T47D (cell line): Measurements from ENCODE around the gene GPRC5A.

Experiments used
- DNase-seq, 2 experiments: peaks; one replicate each; pipeline versions ENCODE4 v3.0.0 to v3.0.0-alpha.2; 2011 to 2012; ENCODE audit warnings: low read depth in 1 of 2, low spot score in 1 of 2
- JUND ChIP-seq: IDR thresholded peaks from 2 replicates; pipeline ENCODE4 v1.6.1; 2012; ENCODE audit warnings: low read depth
- in situ Hi-C: cut with HindIII; loops from 2 replicates; pipeline ENCODE4 v1.10.0; 2016; ENCODE audit warnings: low sequenced_read_pairs, low pct_unique_long_range_greater_than_20kb

The GPRC5A gene

DNA sequence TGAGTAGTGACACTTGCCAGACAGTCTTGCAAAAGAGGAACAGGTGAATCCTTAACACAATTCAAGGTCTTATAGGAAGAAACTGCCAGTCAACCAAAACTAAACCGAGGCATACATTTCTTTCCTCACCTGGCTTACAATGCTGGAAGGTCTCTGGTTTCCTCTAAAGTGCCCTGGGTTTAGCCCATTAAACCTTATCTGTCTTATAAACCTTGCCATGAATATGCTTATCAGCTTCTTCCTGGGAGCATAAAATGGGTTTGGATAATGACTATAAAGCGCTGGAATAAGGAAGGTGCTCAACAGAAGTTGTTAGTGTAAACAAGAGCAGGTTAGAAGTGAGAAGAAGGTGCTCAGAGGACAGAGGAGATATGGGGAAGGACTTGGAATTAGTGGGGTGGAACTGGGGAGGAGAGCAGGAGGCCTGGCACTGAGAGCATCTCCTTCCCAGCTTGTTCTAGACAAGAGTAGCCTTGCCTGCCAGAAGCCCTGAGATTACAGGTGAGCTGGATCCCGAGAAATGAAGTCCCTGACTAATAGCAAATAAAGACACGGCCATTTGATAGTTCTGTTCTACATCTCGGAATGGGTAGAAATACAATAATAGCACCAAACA, 14.1 kb upstream of the GPRC5A start:
- in situ Hi-C loops, result no loop called here
- no peak for DNase-seq
- no peak for TF ChIP-seq JUND

DNA sequence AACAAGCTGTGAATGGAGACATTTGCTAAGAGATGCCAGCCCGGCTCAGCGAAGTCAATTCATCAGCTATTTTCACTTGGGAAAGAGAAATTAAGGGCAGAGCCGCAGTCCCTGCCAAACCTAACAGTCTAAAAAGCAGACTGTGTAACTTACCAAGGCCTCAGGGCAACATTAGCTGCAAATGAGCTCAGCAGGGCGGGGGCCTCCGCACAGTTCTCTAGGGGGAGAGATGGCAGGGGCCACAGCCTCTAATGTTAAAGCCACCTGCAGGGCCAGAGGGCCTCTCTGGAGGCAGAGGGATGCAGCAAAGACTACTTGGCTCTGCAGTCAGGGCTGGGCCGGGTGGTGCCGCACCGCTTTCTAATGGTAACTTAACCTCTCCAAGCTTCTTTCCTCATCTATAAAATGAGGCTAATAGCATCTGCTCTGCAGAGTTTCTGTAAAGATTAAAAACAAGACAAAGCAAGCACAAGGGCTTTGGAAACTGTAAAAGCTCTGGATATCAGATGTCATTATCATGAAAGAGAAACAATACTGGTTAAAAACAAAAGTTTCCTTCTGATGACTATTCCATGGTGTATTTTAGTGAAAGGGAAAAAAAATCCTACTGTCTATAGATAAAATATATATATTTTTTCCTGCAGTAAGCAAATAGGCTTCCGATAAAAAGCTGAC, 13.4 kb upstream of the GPRC5A start:
- DNase-seq, result peak in 1 of 2 experiments; percentile 26
- no peak for TF ChIP-seq JUND
- in situ Hi-C loops, result no loop called here

DNA sequence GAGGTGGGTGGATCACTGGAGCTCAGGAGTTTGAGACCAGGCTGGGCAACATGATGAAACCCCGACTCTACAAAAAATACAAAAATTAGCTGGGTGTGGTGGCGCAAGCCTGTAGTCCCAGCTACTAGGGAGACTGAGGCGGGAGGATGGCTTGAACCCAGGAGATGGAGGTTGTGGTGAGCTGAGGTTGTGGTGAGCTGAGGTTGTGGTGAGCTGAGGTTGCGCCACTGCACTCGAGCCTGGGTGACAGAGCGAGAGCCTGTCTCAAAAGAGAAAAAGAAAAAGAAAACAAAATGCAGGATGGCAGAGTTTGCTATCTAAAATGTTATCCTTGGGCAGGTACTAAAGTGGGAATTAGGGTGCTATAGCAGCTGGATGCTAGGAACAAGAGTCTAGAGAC, 10.8 kb upstream of the GPRC5A start:
- in situ Hi-C loops, result no loop called here
- no peak for DNase-seq
- TF ChIP-seq JUND, result no peak

DNA sequence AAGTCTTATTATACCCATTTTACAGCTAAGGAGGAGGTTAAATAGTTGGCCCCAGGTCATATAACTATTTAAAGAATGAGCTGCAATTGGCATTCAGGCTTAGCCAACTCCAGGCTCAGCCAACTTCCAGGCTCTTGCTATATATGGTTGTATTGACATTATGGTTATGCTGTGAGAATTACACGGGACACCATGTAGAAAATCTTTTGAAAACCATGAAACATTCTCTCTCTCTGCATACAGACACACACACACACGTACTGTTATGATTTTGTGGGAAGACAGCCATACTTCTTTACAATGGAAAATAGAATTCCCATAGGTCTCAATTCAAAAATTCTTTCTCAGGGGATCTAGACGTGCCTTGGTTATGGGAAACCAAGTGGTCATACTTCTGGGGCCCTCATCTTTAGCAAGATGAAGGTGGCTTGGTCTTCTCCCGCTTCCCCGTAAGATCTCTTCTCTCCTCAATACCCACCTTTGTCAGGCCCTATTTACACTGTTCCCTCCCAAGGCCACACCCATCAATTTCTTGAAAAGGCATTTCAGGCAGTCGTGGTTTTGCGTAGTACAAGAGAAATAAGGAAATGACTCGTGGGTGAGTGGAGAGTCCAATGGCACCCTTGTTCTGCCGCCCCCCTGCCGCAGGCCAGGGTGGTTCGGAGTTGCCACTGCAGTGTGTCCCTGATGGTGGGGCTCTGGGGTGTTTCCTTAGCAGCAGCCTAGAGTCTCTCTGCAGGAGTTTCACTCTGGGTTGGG, 10.0 kb upstream of the GPRC5A start:
- TF ChIP-seq JUND, result no peak
- in situ Hi-C loops, result no loop called here
- no peak for DNase-seq

DNA sequence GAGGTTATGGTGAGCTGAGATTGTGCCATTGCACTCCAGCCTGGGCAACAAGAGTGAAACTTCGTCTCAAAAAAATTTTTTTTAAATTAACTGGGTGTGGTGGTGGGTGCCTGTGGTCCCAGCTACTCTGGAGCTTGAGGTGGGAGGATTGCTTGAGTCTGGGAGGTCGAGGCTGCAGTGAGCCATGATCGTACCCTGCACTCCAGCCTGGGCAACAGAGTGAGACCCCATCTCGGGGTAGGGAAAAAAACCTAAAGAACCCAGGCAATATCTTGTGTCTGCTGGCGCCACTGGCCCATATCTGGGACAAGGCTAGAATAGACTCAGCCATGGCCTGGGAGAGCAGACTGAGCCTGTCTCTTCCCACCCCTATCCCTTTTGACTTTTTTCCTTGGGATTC, 9.1 kb upstream of the GPRC5A start:
- in situ Hi-C loops, result no loop called here
- no peak for DNase-seq
- no peak for TF ChIP-seq JUND

DNA sequence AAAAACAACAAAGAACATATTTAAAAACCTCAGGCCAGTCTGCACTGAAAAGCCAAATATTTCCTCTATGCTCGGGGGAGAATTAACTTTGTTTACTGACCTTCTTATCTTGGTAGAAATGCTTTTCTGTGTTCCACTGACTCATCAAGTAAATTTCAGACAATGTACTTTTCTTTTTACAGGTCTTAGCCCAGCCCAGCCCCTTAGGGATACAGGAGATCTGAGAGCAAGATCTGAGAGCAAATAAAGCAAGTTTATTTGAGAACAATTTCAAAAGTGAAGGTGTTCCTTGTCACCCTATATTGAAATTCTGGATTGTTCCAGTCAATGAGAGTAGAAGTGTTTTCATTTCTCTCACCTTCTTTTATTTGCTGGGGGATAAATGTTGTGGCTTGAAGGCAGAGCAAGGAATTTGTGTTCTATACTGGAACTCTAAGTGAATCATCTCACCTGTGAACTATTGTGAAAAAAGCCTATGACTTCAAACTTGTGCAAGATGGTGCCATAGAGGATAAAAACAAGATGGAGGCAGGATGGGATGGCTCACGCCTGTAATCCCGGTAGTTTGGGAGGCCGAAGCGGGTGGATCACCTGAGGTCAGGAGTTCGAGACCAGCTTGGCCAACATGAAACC, 7.9 kb upstream of the GPRC5A start:
- DNase-seq, result peak in 1 of 2 experiments; percentile 92
- in situ Hi-C loops, result no loop called here
- peak; percentile 96 for TF ChIP-seq JUND

DNA sequence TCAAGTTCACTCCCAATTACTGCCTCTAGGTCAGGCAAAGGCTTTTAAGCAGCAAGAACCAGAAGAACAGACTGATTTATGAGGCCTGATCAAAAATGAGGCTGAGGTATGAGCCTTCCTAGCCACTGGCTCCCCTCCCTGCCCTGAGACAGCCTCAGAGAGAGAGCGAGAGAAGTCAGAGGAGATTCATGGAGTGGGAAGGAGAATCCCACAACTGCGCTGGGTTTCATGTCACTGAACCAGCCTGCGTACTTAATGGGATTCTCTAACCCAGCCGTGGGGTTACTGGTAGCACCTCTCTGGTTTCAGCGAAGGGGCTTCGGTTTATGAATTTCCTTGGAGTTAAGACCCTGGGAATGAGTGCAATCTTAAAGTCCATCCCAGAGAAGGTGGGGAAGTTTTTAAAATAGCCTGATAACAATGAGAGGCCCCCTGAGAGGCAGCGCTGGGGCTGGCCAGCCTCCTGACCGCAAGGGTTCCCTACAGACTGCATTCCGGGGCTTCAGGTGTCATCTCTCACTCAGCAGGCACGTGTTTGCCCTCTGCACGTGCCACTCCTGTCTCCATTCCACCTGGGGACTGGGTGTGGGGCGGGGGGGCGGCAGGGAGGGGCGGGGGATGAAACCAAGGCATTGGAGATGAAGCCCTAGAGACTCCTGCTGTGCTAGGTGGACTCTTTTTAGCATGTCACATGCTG, 6.1 kb upstream of the GPRC5A start:
- in situ Hi-C loops, result no loop called here
- no peak for TF ChIP-seq JUND

DNA sequence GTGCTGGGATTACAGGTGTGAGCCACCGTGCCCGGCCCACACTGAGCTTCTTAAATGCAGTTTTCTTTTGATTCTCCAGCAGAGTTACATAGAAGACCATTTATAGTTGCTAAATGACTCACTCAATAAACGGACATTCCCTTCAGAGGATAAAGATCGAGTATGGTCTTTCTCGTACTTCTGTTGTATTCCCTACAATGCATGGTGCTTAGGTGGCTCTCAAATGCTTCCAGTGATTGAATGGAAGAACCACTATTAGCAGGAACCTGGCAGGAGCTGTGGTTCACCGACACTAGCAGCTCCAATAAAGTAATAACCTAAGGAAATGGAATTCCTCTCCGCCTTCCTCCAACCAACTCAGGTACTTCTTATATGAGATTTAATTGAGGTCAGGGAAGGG, 3.9 kb upstream of the GPRC5A start:
- in situ Hi-C loops, result no loop called here

More for the DNA sequence above, 6.1 kb upstream of the GPRC5A start:
- DNase-seq, result no peak

DNA sequence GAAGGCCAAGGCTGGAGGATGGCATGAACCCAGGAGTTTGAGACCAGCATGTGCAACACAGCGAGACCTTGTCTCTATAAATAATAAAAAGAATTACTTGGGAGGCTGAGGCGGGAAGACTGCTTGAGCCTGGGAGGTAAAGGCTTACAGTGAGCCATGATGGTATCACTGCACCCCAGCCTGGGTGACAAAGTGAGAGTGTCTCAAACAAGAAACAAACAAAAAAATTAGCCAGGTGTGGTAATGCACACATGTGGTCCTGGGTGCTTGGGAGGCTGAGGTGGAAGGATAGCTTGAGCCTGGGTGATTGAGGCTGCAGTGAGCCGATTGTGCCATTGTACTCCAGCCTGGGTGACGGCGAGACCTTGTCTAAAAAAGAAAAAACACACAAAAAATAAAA, 1.7 kb upstream of the GPRC5A start:
- no peak for TF ChIP-seq JUND
- no peak for DNase-seq
- in situ Hi-C loops, result no loop called here

More for the DNA sequence above, 3.9 kb upstream of the GPRC5A start:
- no peak for TF ChIP-seq JUND
- no peak for DNase-seq

DNA sequence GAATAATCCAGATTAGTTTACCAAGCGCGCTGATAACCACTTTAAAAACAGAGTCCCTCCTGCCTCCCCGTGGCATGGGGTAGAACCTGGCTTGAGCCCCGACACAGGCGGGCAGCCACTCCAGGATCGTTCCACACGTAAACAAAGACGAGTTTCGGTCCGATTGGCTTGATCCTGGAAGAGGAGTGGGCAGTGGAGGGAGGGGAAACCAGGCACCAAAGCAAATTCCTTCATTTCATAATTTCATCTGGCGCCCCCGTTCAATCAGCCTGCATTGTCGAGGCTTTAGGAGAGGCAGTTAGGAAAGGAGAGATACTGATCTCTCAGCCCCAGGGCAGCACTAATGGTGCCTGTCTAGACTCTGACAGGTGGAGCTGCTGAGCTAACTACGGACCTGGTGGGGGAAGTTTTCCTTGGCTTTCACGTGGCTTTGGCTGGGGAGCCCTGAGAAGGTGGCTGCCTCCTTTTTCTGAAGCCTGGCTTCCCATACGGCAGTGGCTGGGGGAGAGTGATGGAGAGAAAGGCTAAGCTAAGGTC, 751 bp upstream of the GPRC5A start:
- in situ Hi-C loops, result no loop called here
- no peak for TF ChIP-seq JUND
- peak in 1 of 2 experiments; percentile 88 for DNase-seq

DNA sequence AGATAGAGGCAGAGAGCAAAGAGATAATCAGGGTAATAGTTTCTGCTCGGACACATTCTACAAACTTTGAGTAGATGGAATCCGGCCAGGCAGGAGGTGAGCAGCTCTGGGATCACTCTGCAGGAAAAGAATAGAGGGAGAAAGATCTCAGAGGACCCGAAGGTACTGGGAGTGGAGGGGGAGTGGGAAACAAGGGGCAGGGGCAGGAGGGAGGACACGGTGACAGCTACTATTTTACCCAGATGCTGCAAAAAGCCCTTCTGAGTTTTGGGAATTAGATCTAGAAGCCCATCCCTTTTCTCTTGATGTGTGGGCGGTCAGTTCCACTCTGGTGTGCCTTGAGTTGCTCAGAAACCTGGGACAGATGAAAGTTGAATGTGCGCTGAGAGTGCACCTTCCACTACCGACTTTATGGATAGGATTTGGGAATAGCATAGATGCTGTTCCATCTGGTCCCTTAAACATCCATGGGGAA, 556 bp downstream of the GPRC5A start:
- no peak for DNase-seq
- in situ Hi-C loops, result no loop called here
- no peak for TF ChIP-seq JUND

DNA sequence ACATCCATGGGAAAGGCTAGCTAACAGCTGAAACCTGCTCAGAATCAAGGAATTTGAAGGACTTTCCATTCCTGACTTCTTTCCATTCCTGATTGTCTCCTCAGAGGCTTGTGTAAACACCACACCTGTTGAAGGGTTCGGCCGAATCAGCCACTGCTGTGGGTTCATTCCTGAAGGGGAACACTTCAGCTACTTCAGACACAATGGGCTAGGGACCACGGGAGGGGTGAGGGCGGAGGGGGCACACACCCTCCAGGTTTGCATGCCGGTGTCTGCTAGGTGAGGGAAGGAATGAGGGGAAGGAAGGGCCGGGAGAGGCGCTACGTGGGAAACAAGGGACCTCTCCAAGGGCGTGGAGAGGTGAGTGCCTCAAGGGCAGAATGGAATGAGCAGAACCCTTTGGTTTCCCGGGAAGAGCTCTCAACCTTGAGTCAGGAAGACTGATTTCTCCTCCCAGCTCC, 1.3 kb downstream of the GPRC5A start:
- TF ChIP-seq JUND, result no peak
- in situ Hi-C loops, result no loop called here
- no peak for DNase-seq
